GM20431 (cell line): ENCODE results near the gene PITPNC1.
"Not testable (repeated sequence)": the region's sequence is repeated elsewhere in the genome, so short reads cannot be mapped to it uniquely, and the experiment has no call there.

Experiments used
- in situ Hi-C: fragments of 300-500 bp; cut with MseI, MboI; formaldehyde crosslinking; loops from one replicate; pipeline ENCODE4 v1.15.0; 2020; ENCODE audit warnings: low sequenced_read_pairs; ENCODE audit not compliant: unreplicated experiment

The PITPNC1 gene

GRCh38 chr17:67390646-67391361 lies 13.7 kb downstream of the PITPNC1 start:
- in situ Hi-C loops = loop anchor here (25.0 kb wide), 1 partner anchor 221 kb away; no protein-coding TSS in a partner anchor

- in situ Hi-C loops = loop anchor here (25.0 kb wide), 1 partner anchor 220 kb away; no protein-coding TSS in a partner anchor
Observed at GRCh38 chr17:67392111-67392510, 15.0 kb downstream of the PITPNC1 start.

GRCh38 chr17:67393809-67394397 lies 16.8 kb downstream of the PITPNC1 start:
- in situ Hi-C loops = loop anchor here (25.0 kb wide), 1 partner anchor 218 kb away; no protein-coding TSS in a partner anchor

GRCh38 chr17:67399676-67400075 lies 22.6 kb downstream of the PITPNC1 start:
- in situ Hi-C loops = loop anchor here (25.0 kb wide), 1 partner anchor 213 kb away; no protein-coding TSS in a partner anchor

GRCh38 chr17:67400193-67400592 lies 23.1 kb downstream of the PITPNC1 start:
- in situ Hi-C loops = no loop called here

- in situ Hi-C loops = no loop called here
Observed at GRCh38 chr17:67401106-67401505, 24.0 kb downstream of the PITPNC1 start.

- in situ Hi-C loops = no loop called here
Observed at GRCh38 chr17:67401598-67402504, 24.8 kb downstream of the PITPNC1 start.

- in situ Hi-C loops = no loop called here
Observed at GRCh38 chr17:67403065-67403464, 26.0 kb downstream of the PITPNC1 start.

GRCh38 chr17:67403483-67403882 lies 26.4 kb downstream of the PITPNC1 start:
- in situ Hi-C loops = no loop called here

- in situ Hi-C loops = not testable (repeated sequence)
Observed at GRCh38 chr17:67408455-67408830, 31.4 kb downstream of the PITPNC1 start.

- in situ Hi-C loops = no loop called here
Observed at GRCh38 chr17:67411397-67411796, 34.3 kb downstream of the PITPNC1 start.

- in situ Hi-C loops = no loop called here
Observed at GRCh38 chr17:67412032-67412431, 35.0 kb downstream of the PITPNC1 start.

GRCh38 chr17:67412941-67413340 lies 35.9 kb downstream of the PITPNC1 start:
- in situ Hi-C loops = no loop called here

GRCh38 chr17:67413388-67413787 lies 36.3 kb downstream of the PITPNC1 start:
- in situ Hi-C loops = no loop called here

- in situ Hi-C loops = no loop called here
Observed at GRCh38 chr17:67414130-67414529, 37.0 kb downstream of the PITPNC1 start.

GRCh38 chr17:67414559-67414958 lies 37.5 kb downstream of the PITPNC1 start:
- in situ Hi-C loops = no loop called here

GRCh38 chr17:67415291-67415690 lies 38.2 kb downstream of the PITPNC1 start:
- in situ Hi-C loops = no loop called here

- in situ Hi-C loops = no loop called here
Observed at GRCh38 chr17:67417507-67417906, 40.4 kb downstream of the PITPNC1 start.

GRCh38 chr17:67420994-67421393 lies 43.9 kb downstream of the PITPNC1 start:
- in situ Hi-C loops = no loop called here

- in situ Hi-C loops = no loop called here
Observed at GRCh38 chr17:67421869-67422273, 44.8 kb downstream of the PITPNC1 start.

GRCh38 chr17:67422296-67422695 lies 45.2 kb downstream of the PITPNC1 start:
- in situ Hi-C loops = not testable (repeated sequence)
